Psoas muscle (tissue), 8 donors: Measurements from ENCODE around the gene POLR3B. TPM values are rescaled to one million over a fixed set of nuclear protein-coding genes. Genes with fewer than 3 reads are reported as not detected.
A peak's percentile ranks its signal among the peaks of the same experiment; 100 is the strongest.
"Not testable (repeated sequence)": the region's sequence is repeated elsewhere in the genome, so short reads cannot be mapped to it uniquely, and the experiment has no call there.

Experiments used
- ATAC-seq, 4 donors: fragments of 200-7000 bp; cut with Tn5 transposase; one replicate each; pipeline ENCODE4 v1.9.1; 2020; ENCODE audit warnings: moderate library complexity in 3 of 4, mild to moderate bottlenecking in 2 of 4
- DNase-seq, 2 donors: peaks; one replicate each; pipeline ENCODE4 v3.0.0-alpha.2; 2020
- H3K27ac ChIP-seq: fragments of 200-600 bp; one replicate; pipeline ENCODE4 v1.8.0; 2022
- H3K27me3 ChIP-seq, 3 donors: fragments of 200-600 bp in 1 of 3; one replicate each; pipeline versions ENCODE4 v1.6.1 to v1.8.0; 2013 to 2022; ENCODE audit warnings: low read length in 2 of 3, mild to moderate bottlenecking in 2 of 3, moderate library complexity in 1 of 3; ENCODE audit not compliant: insufficient read depth in 3 of 3
- H3K36me3 ChIP-seq, 2 donors: fragments of 200-600 bp in 1 of 2; one replicate each; pipeline versions ENCODE4 v1.6.1 to v1.8.0; 2013 to 2022; ENCODE audit warnings: low read depth in 1 of 2, mild to moderate bottlenecking in 1 of 2, moderate library complexity in 1 of 2; ENCODE audit not compliant: insufficient read depth in 1 of 2
- H3K4me1 ChIP-seq: fragments of 200-600 bp; one replicate; pipeline ENCODE4 v1.8.0; 2022
- H3K4me3 ChIP-seq: fragments of 200-600 bp; one replicate; pipeline ENCODE4 v1.8.0; 2022; ENCODE audit warnings: mild to moderate bottlenecking
- H3K9me3 ChIP-seq: fragments of 200-600 bp; one replicate; pipeline ENCODE4 v1.8.0; 2022
- CTCF ChIP-seq: fragments of 200-600 bp; IDR thresholded peaks from one replicate; pipeline ENCODE4 v1.8.0; 2022; ENCODE audit warnings: antibody characterized with exemption
- WGBS, 3 donors: extraction: QIAGEN DNeasy Blood & Tissue Kit; methylation state at CpG; one replicate each; pipeline versions ENCODE4 v1.1.6 to v1.1.7; 2013; 5-methylcytosine and 5-hydroxymethylcytosine counted together
- intact Hi-C, 2 donors: fragments of 100-400 bp; cut with DNase I; formaldehyde crosslinking; loops; one replicate each; pipeline versions ENCODE4 v1.11.0 to v1.14.2; 2022
- polyA plus RNA-seq, 3 donors: library from polyadenylated mRNA; stranded (reverse); fragments of 200-250 nt; gene quantifications; one replicate each; pipeline ENCODE4 v1.2.3, GENCODE V29; 2013
- total RNA-seq, 4 donors: library from RNA; stranded (reverse); fragmentation: NEBNext Ultra II Directional in 2 of 4; extraction: Animal tissue kit (Norgen Biotek cat#: 25700) in 2 of 4; gene quantifications; one replicate each; pipeline versions ENCODE4 v1.2.1 to v1.2.4, GENCODE V29; 2021 to 2023
- donor health status: healthy with polysubstance abuse.
- donor health status: DM: no; HTN: no; CAD: no; lungs with moderate emphysema.
- donor health status: Bipolar disorder and iron deficiency.
- donor health status: healthy.
- donor health status: DM: yes; HTN: yes; CAD: no.
- donor health status: DM: no; HTN: no; CAD: no.
- donor health status: DM: no; HTN: no; CAD: no.
- donor health status: DM: yes; HTN: yes; CAD: no.

Gene POLR3B
- total and polyA plus RNA-seq, 7 donors: 3.6 to 14.0 (median 6.7) TPM

GRCh38 chr12:106310687-106311086 is 46.9 kb upstream of the POLR3B start:
- H3K27ac ChIP-seq: peak overlapping the region; percentile 97
- H3K4me1 ChIP-seq: peaks cover 73% of the 10 kb centered on the region
- no peaks in the 10 kb centered on the region for H3K9me3 ChIP-seq
- no peaks in the 10 kb centered on the region for H3K27me3 ChIP-seq
- H3K4me3 ChIP-seq: no peak overlapping the region
- H3K36me3 ChIP-seq: peaks cover 4 to 48% of the 10 kb centered on the region in 2 donors
- no peak for TF ChIP-seq CTCF
- ATAC-seq (peak; percentile 43 to 67 (median 62)), DNase-seq (no peak)
- WGBS, 3 donors: 48 to 61% (median 57%) methylated on average over 5 of the region's 5 CpGs
- intact Hi-C loops: no loop called here

GRCh38 chr12:106311139-106311538 is 46.4 kb upstream of the POLR3B start:
- Histone ChIP-seq H3K4me3 (no peak overlapping the region), H3K36me3 (peaks cover 4 to 53% of the 10 kb centered on the region in 2 donors), H3K27me3 (no peaks in the 10 kb centered on the region), H3K4me1 (peaks cover 71% of the 10 kb centered on the region), H3K27ac (peak overlapping the region; percentile 97), H3K9me3 (no peaks in the 10 kb centered on the region)
- DNase-seq (no peak), ATAC-seq (no peak)
- 38 to 65% (median 47%) methylated on average over 8 of the region's 8 CpGs for WGBS, 3 donors
- intact Hi-C loops: no loop called here
- no peak for TF ChIP-seq CTCF

GRCh38 chr12:106313413-106313812 is 44.1 kb upstream of the POLR3B start:
- WGBS, 3 donors: 40 to 85% (median 47%) methylated on average over 4 of the region's 4 CpGs
- Histone ChIP-seq H3K4me1 (peaks cover 71% of the 10 kb centered on the region), H3K36me3 (peaks cover 4 to 70% of the 10 kb centered on the region in 2 donors)
- ATAC-seq, DNase-seq, H3K27me3 ChIP-seq, H3K27ac ChIP-seq, H3K4me3 ChIP-seq, H3K9me3 ChIP-seq, intact Hi-C loops: not testable (repeated sequence)

GRCh38 chr12:106315523-106315922 is 42.0 kb upstream of the POLR3B start:
- Histone ChIP-seq H3K27me3 (no peaks in the 10 kb centered on the region), H3K27ac (no peak overlapping the region), H3K4me1 (peaks cover 64% of the 10 kb centered on the region), H3K9me3 (no peaks in the 10 kb centered on the region), H3K4me3 (no peak overlapping the region), H3K36me3 (peaks cover 4 to 90% of the 10 kb centered on the region in 2 donors)
- intact Hi-C loops: no loop called here
- WGBS, 3 donors: 66 to 88% (median 81%) methylated on average over 4 of the region's 4 CpGs
- TF ChIP-seq CTCF: no peak
- ATAC-seq (no peak), DNase-seq (no peak)

- ATAC-seq (peak; percentile 80 to 88 (median 85)), DNase-seq (no peak)
- Histone ChIP-seq H3K9me3 (no peaks in the 10 kb centered on the region), H3K27ac (peak overlapping the region; percentile 71), H3K4me1 (peaks cover 66% of the 10 kb centered on the region), H3K27me3 (no peaks in the 10 kb centered on the region), H3K36me3 (peaks cover 7 to 91% of the 10 kb centered on the region in 2 donors), H3K4me3 (no peak overlapping the region)
- TF ChIP-seq CTCF: no peak
- intact Hi-C loops: no loop called here
- WGBS, 3 donors: 71 to 75% (median 74%) methylated on average over 6 of the region's 6 CpGs
Observed at GRCh38 chr12:106317406-106318082, 40.0 kb upstream of the POLR3B start.
